OCI-M2 (cell line): ENCODE results near the gene DNPH1.

Source experiments
- DNase-seq: peaks from one replicate; lab custom pipeline; 2025; ENCODE audit not compliant: unreplicated experiment; lab: John Stamatoyannopoulos, UW

Gene DNPH1

GRCh38 chr6:43219119-43219518 lies 10.2 kb downstream of the DNPH1 start:
- no peak for DNase-seq

GRCh38 chr6:43217351-43217750 lies 11.9 kb downstream of the DNPH1 start:
- no peak for DNase-seq

DNA sequence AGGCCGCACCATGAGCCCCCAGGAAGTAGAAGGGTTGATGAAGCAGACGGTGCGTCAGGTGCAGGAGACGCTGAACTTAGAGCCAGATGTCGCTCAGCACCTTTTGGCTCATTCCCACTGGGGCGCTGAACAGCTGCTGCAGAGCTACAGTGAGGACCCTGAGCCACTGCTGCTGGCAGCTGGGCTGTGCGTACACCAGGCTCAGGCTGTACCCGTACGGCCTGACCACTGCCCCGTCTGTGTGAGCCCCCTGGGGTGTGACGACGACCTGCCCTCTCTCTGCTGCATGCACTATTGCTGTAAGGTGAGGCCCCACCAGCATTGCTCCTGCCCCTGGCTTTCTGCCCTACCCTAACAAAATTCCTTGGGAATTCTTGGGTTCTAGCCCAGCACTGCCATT lies 13.1 kb downstream of the DNPH1 start:
- DNase-seq: no peak

GRCh38 chr6:43215066-43215465 lies 14.2 kb downstream of the DNPH1 start:
- DNase-seq: no peak

GRCh38 chr6:43213431-43213830 lies 15.8 kb downstream of the DNPH1 start:
- DNase-seq: no peak

DNA sequence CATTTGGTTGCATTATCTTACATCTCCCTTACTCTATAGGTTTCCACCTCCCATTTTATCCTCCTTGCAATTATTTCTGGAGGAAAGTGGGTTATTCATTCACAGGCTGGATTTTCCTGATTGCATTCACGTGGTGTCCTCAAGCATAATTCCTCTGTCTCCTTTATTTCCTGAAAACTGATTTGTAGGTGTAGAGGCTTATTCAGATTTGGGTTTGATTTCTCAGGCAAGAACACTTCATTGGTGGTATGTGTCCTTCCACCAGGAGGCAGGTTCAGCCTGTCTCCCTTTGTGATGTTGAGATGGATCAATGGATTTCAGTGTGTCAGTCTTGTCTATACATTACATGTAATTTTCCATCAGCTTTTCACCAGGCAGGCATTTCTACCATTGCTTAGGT lies 17.3 kb downstream of the DNPH1 start:
- no peak for DNase-seq

GRCh38 chr6:43207286-43207685 lies 22.0 kb downstream of the DNPH1 start:
- no peak for DNase-seq

DNA sequence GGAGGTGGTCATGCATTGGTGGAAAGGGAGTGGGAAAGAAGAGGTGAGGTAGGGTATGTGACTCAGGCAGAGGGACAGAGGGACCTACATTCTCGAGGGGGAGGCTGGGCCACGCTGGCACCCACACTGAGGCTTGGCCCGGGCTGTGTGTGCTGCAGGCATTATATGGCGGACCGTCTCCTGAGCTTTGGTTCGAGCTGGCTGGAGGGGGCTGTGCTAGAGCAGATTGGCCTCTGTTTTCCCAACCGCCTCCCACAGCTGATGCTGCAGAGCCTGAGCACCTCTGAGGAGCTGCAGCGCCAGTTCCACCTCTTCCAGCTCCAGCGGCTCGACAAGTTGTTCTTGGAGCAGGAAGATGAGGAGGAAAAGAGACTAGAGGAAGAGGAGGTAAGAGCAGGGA lies 23.4 kb downstream of the DNPH1 start:
- no peak for DNase-seq

- no peak for DNase-seq
These were observed 24.8 kb downstream of the DNPH1 start for GRCh38 chr6:43204271-43205105.

GRCh38 chr6:43203718-43204095 lies 25.6 kb downstream of the DNPH1 start:
- no peak for DNase-seq

DNA sequence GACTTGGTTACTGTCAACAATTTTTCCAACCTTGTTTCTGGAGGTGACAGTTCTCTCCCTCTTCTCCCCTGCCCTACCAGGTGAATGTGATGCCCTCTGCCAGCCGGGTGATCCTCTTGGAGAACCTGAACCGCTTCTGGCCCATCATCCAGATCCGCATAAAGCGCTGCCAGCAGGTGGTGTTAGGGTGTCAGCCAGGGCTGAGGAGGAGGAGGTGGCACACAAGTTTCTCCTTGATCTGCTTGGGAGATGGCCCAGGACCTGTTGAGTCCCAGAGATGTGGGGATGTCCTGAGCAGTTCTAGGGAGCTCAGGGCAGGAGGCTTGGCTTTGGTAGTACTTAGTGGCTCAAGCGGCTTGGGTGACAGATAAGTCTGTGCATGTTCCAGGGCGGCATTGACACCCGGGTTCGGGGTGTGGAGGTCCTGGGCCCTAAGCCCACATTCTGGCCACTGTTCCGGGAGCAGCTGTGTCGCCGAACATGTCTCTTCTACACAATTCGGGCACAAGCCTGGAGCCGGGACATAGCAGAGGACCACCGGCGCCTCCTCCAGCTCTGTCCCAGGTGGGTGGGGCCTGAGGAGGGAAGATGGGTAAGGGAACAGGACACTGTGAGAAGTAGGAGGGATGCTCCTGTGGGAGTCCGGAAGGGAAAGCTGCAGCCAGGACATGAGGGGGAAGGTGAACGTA lies 26.1 kb downstream of the DNPH1 start:
- DNase-seq: no peak

GRCh38 chr6:43202451-43202850 lies 26.8 kb downstream of the DNPH1 start:
- DNase-seq: no peak

DNA sequence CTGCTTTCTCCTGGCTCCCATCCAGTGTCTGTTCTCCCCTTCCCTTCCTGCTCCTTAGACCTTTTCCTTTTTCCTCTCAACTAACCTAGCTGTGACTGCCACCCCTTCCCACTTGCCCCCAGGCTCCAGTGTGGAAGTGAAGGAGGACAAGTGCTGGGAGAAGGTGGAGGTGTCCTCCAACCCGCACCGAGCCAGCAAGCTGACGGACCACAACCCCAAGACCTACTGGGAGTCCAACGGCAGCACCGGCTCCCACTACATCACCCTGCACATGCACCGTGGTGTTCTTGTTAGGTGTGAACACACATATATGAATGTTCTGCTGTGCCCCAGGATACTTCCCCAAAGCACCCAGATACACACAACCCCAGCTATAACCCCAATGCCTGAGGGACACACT lies 28.7 kb downstream of the DNPH1 start:
- DNase-seq: no peak

- no peak for DNase-seq
These were observed 29.4 kb downstream of the DNPH1 start for GRCh38 chr6:43199912-43200311.

GRCh38 chr6:43196337-43196736 lies 32.9 kb downstream of the DNPH1 start:
- DNase-seq: no peak

DNA sequence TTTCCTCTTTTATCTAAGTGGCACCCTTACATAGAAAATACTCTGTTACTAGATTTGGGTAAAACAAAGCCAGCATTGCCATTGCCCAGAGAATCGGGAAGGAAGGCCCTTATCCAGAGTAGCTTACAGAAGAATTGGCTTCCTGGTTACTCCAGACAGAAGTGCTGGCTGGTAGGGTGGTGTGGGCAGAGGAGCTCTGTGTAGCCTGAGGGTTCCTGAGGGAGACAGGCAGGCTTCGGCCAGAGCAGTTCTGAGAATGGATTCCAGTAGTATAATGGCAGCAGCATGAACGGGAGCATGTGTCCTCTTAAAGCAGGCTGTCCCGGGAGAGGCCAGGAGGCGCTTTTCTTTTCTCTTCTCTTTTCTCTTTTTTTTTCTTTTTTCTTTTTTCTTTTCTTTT lies 35.4 kb downstream of the DNPH1 start:
- DNase-seq: no peak

- no peak for DNase-seq
These were observed 36.4 kb downstream of the DNPH1 start for GRCh38 chr6:43192911-43193310.

GRCh38 chr6:43189776-43190304 lies 39.4 kb downstream of the DNPH1 start:
- no peak for DNase-seq

DNA sequence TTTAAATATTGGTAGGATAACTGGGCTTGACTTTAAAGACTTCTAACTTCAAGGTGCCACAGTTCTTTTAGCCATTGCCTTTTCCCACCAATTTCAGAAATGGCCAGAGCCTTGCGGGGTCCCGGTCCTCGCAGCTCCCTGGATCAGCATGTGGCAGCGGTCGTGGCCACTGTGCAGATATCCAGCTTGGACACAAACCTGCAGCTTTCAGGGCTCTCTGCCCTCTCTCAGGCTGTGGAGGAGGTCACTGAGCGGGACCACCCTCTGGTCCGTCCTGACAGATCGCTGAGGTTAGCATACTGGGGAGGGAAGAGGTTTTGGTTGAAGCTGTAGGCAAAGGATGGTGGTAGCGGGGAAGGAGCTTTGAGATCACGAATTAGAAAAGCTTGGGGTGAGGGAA lies 40.9 kb downstream of the DNPH1 start:
- DNase-seq: no peak

DNA sequence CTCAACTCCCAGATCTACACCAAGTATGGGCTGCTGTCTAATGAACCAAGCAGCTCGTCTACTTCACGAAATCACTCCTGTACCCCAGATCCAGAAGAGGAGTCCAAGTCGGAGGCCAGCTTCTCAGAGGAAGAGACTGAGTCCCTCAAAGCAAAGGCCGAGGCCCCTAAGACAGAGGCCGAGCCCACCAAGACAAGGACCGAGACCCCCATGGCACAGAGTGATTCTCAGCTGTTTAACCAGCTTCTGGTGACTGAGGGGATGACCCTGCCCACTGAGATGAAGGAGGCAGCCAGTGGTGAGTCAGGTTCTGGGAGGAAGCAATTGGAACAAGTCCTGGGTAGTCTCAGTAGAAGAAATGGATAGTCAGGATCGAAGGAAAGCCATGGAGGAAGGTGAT lies 41.5 kb downstream of the DNPH1 start:
- DNase-seq: no peak

DNA sequence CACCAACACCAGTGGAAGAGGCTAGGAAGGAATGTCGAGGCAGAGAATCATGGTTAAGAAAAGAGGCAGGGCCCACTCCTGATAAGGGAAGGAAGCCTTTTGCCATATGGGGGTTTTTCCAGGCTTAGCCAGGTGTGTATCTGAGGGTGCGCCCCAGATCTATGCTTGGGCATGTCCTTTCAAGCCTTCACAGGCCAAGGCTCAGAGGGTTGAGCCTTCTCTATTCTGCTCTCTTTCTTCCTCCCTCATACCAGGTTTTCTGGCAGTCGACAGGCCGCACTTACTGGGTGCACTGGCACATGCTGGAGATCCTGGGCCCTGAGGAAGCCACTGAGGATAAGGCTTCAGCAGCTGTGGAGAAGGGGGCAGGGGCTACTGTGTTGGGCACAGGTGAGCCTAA lies 42.6 kb downstream of the DNPH1 start:
- DNase-seq: no peak

- no peak for DNase-seq
These were observed 43.3 kb downstream of the DNPH1 start for GRCh38 chr6:43186019-43186418.
